Stomach smooth muscle (tissue), 2 donors: ENCODE data around the gene CCT8L2.
"Not testable (repeated sequence)": the region's sequence is repeated elsewhere in the genome, so short reads cannot be mapped to it uniquely, and the experiment has no call there.

Experiments used
- H3K27ac ChIP-seq: one replicate; pipeline ENCODE4 v1.7.0; 2013; ENCODE audit warnings: mild to moderate bottlenecking, low read length, inconsistent platforms
- H3K27me3 ChIP-seq, 2 donors: one replicate each; pipeline ENCODE4 v1.7.0; 2013; ENCODE audit warnings: low read length in 2 of 2; ENCODE audit not compliant: insufficient read depth in 2 of 2, control insufficient read depth in 1 of 2
- H3K36me3 ChIP-seq, 2 donors: one replicate each; pipeline ENCODE4 v1.7.0; 2013; ENCODE audit warnings: low read length in 2 of 2; ENCODE audit not compliant: control insufficient read depth in 2 of 2, insufficient read depth in 2 of 2
- H3K4me1 ChIP-seq: one replicate; pipeline ENCODE4 v1.7.0; 2013; ENCODE audit warnings: low read length; ENCODE audit not compliant: control insufficient read depth, insufficient read depth
- H3K4me3 ChIP-seq, 2 donors: one replicate each; pipeline ENCODE4 v1.7.0; 2013; ENCODE audit warnings: low read length in 2 of 2
- H3K9ac ChIP-seq, 2 donors: one replicate each; pipeline ENCODE4 v1.7.0; 2013; ENCODE audit warnings: low read length in 2 of 2, mild to moderate bottlenecking in 1 of 2
- H3K9me3 ChIP-seq, 2 donors: one replicate each; pipeline ENCODE4 v1.7.0; 2013; ENCODE audit warnings: low read length in 2 of 2; ENCODE audit not compliant: control insufficient read depth in 2 of 2
- donor health status: healthy.
- donor health status: Pancreatic carcinoma.

Gene CCT8L2

DNA sequence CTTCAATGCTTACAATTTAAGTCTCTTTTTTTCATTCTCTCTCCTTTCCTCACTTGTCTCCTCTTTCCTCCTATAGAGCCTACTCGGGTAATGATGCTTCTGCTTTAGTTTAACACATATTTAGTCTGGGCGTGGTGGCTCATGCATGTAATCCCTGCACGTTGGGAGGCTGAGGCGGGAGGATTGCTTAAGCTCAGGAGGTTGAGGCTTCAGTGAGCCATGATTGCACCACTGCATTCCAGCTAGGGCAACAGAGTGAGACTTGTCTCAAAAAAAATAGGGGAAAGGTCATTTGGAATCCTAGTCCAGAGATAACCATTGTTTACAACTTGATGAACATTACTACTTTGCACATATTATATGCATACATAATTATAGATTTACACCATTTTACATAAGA, 1.4 kb upstream of the CCT8L2 start:
- Histone ChIP-seq H3K4me1 (no peaks in the 10 kb centered on the region), H3K27ac (no peak overlapping the region), H3K4me3 (no peak overlapping the region), H3K9ac (no peak overlapping the region), H3K36me3 (no peaks in the 10 kb centered on the region), H3K9me3 (no peaks in the 10 kb centered on the region), H3K27me3 (no peaks in the 10 kb centered on the region)

DNA sequence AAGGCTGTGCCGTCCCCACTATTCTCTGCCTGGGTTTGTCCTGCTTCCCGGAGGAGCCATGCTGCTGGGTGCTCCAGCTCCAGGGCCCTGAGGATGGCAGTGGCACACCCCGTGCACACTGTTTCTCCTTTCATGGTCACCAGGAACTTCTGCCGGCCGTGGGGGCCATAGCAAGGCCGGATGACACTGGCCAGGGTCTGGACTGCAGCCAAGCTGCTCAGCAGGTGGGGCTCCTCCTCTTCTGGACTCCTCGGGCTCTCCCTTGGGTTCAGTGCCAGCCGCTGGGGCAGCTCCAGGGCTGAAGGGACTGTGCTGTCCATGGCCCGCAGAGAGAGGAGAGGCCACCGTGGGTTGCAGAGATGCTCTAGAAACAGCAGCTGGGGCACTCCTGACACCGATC, 379 bp downstream of the CCT8L2 start:
- not testable (repeated sequence) for H3K4me1 ChIP-seq, H3K4me3 ChIP-seq, H3K27me3 ChIP-seq, H3K9me3 ChIP-seq, H3K9ac ChIP-seq, H3K27ac ChIP-seq, H3K36me3 ChIP-seq

GRCh38 chr22:16591136-16591535, 1.5 kb downstream of the CCT8L2 start:
- H3K27ac ChIP-seq, H3K36me3 ChIP-seq, H3K9me3 ChIP-seq, H3K4me1 ChIP-seq, H3K4me3 ChIP-seq, H3K9ac ChIP-seq, H3K27me3 ChIP-seq: not testable (repeated sequence)

DNA sequence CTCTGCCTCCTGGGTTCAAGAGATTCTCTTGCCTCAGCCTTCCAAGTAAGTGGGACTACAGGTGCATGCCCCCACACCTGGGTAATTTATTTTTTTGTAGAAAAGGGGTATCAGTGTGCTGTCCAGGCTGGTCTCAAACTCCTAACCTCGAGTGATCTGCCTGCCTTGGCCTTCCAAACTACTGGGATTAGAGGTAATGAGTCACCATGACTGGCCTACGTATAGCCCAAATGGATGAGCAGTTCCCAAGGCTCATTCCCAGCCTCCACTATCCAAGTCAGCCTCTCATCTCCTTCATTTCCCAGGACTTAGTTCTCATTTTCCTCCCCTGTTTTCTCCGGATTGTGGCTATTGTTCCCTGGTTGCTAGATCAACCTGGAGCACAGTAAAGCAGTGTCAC, 5.6 kb downstream of the CCT8L2 start:
- no peaks in the 10 kb centered on the region for H3K9me3 ChIP-seq
- H3K4me1 ChIP-seq = no peaks in the 10 kb centered on the region
- H3K9ac ChIP-seq = no peak overlapping the region
- no peak overlapping the region for H3K27ac ChIP-seq
- H3K4me3 ChIP-seq = no peak overlapping the region
- H3K27me3 ChIP-seq = no peaks in the 10 kb centered on the region
- H3K36me3 ChIP-seq = no peaks in the 10 kb centered on the region

GRCh38 chr22:16586170-16586569, 6.4 kb downstream of the CCT8L2 start:
- Histone ChIP-seq H3K27me3 (no peaks in the 10 kb centered on the region), H3K4me1 (no peaks in the 10 kb centered on the region), H3K9me3 (no peaks in the 10 kb centered on the region), H3K9ac (no peak overlapping the region), H3K27ac (no peak overlapping the region), H3K36me3 (no peaks in the 10 kb centered on the region), H3K4me3 (no peak overlapping the region)

GRCh38 chr22:16580872-16581271, 11.7 kb downstream of the CCT8L2 start:
- not testable (repeated sequence) for H3K27ac ChIP-seq, H3K27me3 ChIP-seq, H3K9me3 ChIP-seq, H3K36me3 ChIP-seq, H3K4me1 ChIP-seq, H3K4me3 ChIP-seq, H3K9ac ChIP-seq

- not testable (repeated sequence) for H3K9me3 ChIP-seq, H3K4me1 ChIP-seq, H3K9ac ChIP-seq, H3K27ac ChIP-seq, H3K36me3 ChIP-seq, H3K4me3 ChIP-seq, H3K27me3 ChIP-seq
Observed at GRCh38 chr22:16569240-16569834, 23.3 kb downstream of the CCT8L2 start.

DNA sequence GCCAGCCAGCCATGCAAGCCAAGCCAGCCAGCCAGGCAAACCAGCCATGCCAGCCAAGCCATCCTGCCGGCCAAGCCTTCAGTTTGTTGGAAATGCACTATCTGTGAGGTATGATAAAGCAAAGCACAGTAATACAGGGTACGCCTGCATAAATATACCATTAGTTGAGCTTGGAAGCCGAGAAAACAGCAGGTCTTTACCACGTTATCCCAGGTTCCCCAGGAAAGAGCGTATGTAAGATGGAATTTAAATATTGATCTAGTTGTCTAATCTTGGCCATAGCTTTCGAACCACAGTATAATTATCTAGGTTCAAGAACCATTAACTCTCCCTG, 24.2 kb downstream of the CCT8L2 start:
- Histone ChIP-seq H3K27me3 (no peaks in the 10 kb centered on the region), H3K9me3 (no peaks in the 10 kb centered on the region), H3K4me3 (no peak overlapping the region), H3K36me3 (no peaks in the 10 kb centered on the region), H3K9ac (no peak overlapping the region), H3K4me1 (no peaks in the 10 kb centered on the region), H3K27ac (no peak overlapping the region)

GRCh38 chr22:16567617-16568424, 24.8 kb downstream of the CCT8L2 start:
- H3K9ac ChIP-seq, H3K4me3 ChIP-seq, H3K9me3 ChIP-seq, H3K27ac ChIP-seq, H3K36me3 ChIP-seq, H3K4me1 ChIP-seq, H3K27me3 ChIP-seq: not testable (repeated sequence)

DNA sequence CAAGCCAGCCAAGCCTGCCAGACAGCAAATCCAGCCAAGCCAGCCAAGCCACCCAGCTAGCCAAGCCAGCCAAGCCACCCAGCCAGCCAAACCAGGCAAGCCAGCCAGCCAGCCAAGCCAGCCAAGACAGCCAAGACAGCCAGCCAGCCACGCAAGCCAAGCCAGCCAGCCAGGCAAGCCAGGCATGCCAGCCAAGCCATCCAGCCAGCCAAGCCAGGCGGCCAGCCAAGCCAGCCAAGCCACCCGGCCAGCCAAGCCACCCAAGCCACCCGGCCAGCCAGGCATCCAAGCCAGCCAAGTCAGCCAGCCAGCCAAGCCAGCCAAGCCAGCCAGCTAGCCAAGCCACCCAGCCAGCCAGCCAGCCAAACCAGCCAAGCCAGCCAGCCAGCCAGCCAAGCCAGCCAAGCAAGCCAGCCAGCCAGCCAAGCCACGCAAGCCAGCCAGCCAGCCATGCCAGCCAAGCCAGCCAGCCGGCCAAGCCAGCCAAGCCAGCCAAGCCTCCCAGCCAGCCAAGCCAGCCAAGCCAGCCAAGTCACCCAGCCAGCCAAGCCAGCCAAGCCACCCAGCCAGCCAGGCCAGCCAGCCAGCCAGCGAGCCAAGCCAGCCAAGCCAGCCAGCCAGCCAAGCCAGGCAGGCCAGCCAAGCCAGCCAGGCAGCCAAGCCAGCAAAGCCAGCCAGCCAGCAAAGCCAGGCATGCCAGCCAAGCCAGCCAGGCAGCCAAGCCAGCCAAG, 26.0 kb downstream of the CCT8L2 start:
- not testable (repeated sequence) for H3K27ac ChIP-seq, H3K36me3 ChIP-seq, H3K4me3 ChIP-seq, H3K27me3 ChIP-seq, H3K4me1 ChIP-seq, H3K9me3 ChIP-seq, H3K9ac ChIP-seq
